Chondrocyte (in vitro differentiated cells): ENCODE data around the gene UVSSA. TPM values are rescaled to one million over a fixed set of nuclear protein-coding genes. Genes with fewer than 3 reads are reported as not detected.
A peak's percentile ranks its signal among the peaks of the same experiment; 100 is the strongest.
"Not testable (repeated sequence)": the region's sequence is repeated elsewhere in the genome, so short reads cannot be mapped to it uniquely, and the experiment has no call there.

Source experiments
- DNase-seq: peaks from one replicate; pipeline ENCODE4 v3.0.0; 2021; ENCODE audit warnings: mixed read lengths, low spot score
- H3K27ac Mint-ChIP-seq: one replicate; pipeline ENCODE4 v1.8.0; 2021; ENCODE audit warnings: mild to moderate bottlenecking, moderate library complexity, mixed read lengths; ENCODE audit not compliant: unreplicated experiment
- H3K27me3 Mint-ChIP-seq: 2 replicates; pipeline ENCODE4 v1.8.0; 2021; ENCODE audit warnings: low read depth, mixed read lengths
- H3K36me3 Mint-ChIP-seq: 2 replicates; pipeline ENCODE4 v1.8.0; 2021; ENCODE audit warnings: low read depth, mixed read lengths
- H3K4me1 Mint-ChIP-seq: 2 replicates; pipeline ENCODE4 v1.8.0; 2021; ENCODE audit warnings: low read depth, mild to moderate bottlenecking, mixed read lengths
- H3K4me3 Mint-ChIP-seq: one replicate; pipeline ENCODE4 v1.8.0; 2021; ENCODE audit warnings: mild to moderate bottlenecking, moderate library complexity, mixed read lengths; ENCODE audit not compliant: unreplicated experiment
- H3K9me3 Mint-ChIP-seq: 2 replicates; pipeline ENCODE4 v1.8.0; 2021; ENCODE audit warnings: low read depth, mixed read lengths
- CTCF ChIP-seq: fragments of 200-600 bp; sonication (generic); IDR thresholded peaks from 2 replicates; pipeline ENCODE4 v1.5.0; 2021; ENCODE audit warnings: antibody characterized with exemption, mild to moderate bottlenecking, moderate library complexity
- total RNA-seq: library from RNA; stranded (reverse); gene quantifications from 3 replicates; pipeline ENCODE4 v1.2.1, GENCODE V29; 2021

UVSSA gene
- total RNA-seq, 1 donor from 2014 or later: 20.9 TPM

- Mint-ChIP-seq H3K27me3 (no peaks in the 10 kb centered on the region), H3K36me3 (peaks cover 13% of the 10 kb centered on the region), H3K9me3 (no peaks in the 10 kb centered on the region), H3K4me1 (no peaks in the 10 kb centered on the region), H3K27ac (no peak overlapping the region), H3K4me3 (no peak overlapping the region)
- DNase-seq: no peak
- TF ChIP-seq CTCF: no peak
Observed at GRCh38 chr4:1330761-1331590, 16.0 kb upstream of the UVSSA start.

- no peaks in the 10 kb centered on the region for H3K4me1 Mint-ChIP-seq
- no peaks in the 10 kb centered on the region for H3K9me3 Mint-ChIP-seq
- H3K27ac Mint-ChIP-seq: no peak overlapping the region
- peaks cover 18% of the 10 kb centered on the region for H3K36me3 Mint-ChIP-seq
- H3K27me3 Mint-ChIP-seq: no peaks in the 10 kb centered on the region
- peak; percentile 71 for DNase-seq
- no peak for TF ChIP-seq CTCF
- H3K4me3 Mint-ChIP-seq: no peak overlapping the region
Observed at GRCh38 chr4:1331591-1332353, 15.2 kb upstream of the UVSSA start.

- Mint-ChIP-seq H3K9me3 (no peaks in the 10 kb centered on the region), H3K27me3 (no peaks in the 10 kb centered on the region), H3K4me1 (no peaks in the 10 kb centered on the region), H3K36me3 (peaks cover 25% of the 10 kb centered on the region), H3K27ac (peak overlapping the region; percentile 17), H3K4me3 (no peak overlapping the region)
- no peak for TF ChIP-seq CTCF
- DNase-seq: peak; percentile 83
Observed at GRCh38 chr4:1332686-1333085, 14.3 kb upstream of the UVSSA start.

- Mint-ChIP-seq H3K4me3 (no peak overlapping the region), H3K9me3 (no peaks in the 10 kb centered on the region), H3K36me3 (peaks cover 28% of the 10 kb centered on the region), H3K27me3 (no peaks in the 10 kb centered on the region), H3K27ac (no peak overlapping the region), H3K4me1 (no peaks in the 10 kb centered on the region)
- TF ChIP-seq CTCF: no peak
- DNase-seq: peak; percentile 39
Observed at GRCh38 chr4:1333256-1333655, 13.8 kb upstream of the UVSSA start.

GRCh38 chr4:1333851-1334578 is 13.0 kb upstream of the UVSSA start:
- DNase-seq, H3K9me3 Mint-ChIP-seq, H3K27ac Mint-ChIP-seq, H3K4me1 Mint-ChIP-seq, H3K4me3 Mint-ChIP-seq, H3K27me3 Mint-ChIP-seq: not testable (repeated sequence)
- peaks cover 30% of the 10 kb centered on the region for H3K36me3 Mint-ChIP-seq
